Retina (tissue), 1 donor: ENCODE data around the gene AKAP10.
A peak's percentile ranks its signal among the peaks of the same experiment; 100 is the strongest.
"Not testable (repeated sequence)": the region's sequence is repeated elsewhere in the genome, so short reads cannot be mapped to it uniquely, and the experiment has no call there.

Experiments used
- DNase-seq: peaks from one replicate; pipeline ENCODE4 v3.0.0-alpha.2; 2016

Gene AKAP10

DNA sequence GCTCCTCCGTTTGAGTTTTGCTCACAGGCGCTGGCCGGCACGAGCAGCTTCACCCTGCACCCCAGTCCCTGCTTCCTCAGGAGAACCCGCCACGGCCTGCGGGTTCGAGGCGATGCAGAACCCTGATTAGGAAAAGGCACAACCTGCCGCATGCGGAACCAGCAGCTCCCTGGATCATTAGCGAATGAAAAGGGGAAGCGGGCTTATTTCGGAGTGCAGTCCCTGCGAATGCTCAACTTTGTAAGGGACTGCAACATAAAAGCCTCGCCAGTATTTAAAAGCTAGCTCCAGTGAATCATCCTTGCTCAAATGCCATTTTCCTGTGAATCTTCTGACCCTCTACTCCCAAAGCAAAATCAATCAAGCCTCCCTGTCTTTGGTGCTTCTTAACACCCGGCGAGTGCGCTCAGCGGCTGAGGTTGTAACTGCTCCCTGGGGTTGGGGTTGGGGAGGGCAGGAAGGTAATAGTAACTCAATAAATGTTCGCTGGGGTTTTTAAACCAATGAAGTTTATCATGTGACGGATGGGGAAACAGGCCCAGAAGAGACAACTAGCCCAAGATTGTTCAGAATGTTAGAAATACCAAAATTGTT lies 678 bp upstream of the AKAP10 start:
- no peak for DNase-seq

DNA sequence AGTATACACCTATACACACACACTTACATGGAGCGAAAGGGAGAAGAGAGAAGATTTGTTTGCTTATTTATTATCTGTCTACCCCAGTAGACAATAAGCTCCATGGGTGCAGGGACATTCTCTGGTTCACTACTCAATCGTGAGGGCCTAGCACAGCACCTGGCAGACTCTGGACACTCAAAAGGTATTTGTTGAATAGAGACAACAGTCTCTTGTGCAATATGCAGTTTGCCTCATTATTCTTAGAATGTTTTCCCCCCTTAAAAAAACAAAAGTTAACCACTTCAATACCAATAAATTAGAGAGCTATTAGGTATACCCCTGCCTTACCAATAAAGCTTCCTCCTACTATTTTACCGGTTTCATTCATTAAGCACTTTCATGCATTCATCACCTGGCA lies 2.0 kb downstream of the AKAP10 start:
- no peak for DNase-seq

DNA sequence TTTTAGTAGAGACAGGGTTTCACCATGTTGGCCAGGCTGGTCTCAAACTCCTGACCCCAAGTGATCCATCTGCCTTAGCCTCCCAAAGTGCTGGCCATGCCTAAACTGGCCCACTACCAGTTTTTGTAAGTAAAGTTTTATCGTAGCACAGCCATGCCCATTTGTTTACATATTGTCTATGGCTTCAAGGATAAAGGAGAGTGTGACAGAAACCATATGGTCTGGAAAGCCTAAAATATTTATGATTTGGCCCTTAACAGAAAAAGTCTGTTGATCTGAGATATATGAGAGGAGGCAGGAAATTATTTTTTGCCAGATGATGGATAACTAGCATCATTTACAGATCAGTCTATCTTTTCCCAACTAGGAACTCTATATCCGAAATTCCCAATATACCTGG lies 4.5 kb downstream of the AKAP10 start:
- DNase-seq: no peak

DNA sequence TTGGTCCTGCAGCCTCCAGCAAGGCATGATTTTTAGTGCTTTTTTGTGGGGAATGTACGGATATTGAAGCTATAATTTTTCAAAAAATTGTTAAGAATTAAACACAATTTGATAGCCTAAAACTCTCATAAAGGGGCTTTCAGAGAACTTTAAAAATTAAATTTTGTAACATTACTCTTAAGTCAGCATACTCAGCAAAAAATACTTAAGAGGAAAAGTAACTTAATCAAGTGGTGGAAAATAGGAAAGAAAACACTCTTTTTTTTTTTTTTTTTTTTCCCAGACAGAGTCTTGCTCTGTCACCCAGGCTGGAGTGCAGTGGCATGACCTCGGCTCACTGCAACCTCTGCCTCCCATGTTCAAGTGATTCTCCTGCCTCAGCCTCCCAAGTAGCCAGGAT lies 14.7 kb downstream of the AKAP10 start:
- DNase-seq: not testable (repeated sequence)

DNA sequence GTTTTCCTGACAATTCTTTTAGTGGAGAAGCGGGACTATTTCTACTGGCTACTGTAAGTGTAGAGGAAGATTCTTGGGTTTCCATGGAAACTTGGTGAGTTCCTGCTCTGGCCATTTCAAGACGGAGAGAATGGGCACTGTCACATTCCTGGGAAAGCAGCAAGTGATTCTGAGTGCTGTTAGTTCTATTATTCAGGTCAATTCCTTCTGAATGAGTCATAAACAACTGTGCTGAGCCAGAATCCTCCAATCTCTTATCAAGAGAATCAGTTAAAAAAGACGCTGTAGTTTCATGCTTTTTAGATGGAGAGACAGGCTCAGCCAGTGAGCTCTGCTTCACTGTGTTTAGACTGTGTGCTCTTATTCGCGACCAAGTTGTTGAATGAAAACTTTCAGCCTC lies 19.6 kb downstream of the AKAP10 start:
- no peak for DNase-seq

DNA sequence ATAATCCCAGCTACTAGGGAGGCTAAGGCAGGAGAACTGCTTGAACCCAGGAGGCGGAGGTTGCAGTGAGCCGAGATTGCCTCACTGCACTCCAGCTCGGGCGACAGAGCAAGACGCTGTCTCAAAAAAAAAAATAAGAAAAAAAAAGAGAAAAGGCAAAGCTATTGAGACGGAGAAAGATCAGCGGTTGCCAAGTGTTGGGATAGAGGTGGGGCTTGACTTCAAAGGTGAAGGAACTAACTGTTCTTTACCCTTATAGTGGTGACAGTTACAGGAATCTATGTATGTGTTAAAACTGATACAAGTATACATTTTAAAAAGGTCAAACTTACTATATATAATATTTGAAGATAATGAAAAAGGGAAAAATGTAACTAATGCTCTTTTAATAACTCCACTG lies 22.5 kb downstream of the AKAP10 start:
- DNase-seq: no peak

DNA sequence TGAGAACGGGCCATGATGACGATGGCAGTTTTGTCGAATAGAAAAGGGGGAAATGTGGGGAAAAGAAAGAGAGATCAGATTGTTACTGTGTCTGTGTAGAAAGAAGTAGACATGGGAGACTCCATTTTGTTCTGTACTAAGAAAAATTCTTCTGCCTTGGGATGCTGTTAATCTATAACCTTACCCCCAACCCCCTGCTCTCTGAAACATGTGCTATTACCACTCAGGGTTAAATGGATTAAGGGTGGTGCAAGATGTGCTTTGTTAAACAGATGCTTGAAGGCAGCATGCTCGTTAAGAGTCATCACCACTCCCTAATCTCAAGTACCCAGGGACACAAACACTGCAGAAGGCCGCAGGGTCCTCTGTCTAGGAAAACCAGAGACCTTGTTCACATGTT lies 26.2 kb downstream of the AKAP10 start:
- not testable (repeated sequence) for DNase-seq

DNA sequence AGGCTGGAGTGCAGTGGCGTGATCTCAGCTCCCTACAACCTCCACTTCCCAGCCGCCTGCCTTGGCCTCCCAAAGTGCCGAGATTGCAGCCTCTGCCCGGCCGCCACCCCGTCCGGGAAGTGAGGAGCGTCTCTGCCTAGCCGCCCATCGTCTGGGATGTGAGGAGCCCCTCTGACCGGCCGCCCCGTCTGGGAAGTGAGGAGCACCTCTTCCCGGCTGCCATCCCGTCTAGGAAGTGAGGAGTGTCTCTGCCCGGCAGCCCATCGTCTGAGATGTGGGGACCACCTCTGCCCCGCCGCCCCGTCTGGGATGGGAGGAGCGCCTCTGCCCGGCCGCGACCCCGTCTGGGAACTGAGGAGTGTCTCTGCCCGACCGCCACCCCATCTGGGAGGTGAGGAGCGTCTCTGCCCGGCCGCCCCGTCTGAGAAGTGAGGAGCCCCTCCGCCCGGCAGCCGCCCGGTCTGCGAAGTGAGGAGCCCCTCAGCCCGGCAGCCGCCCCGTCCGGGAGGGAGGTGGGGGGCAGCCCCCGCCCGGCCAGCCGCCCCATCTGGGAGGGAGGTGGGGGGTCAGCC lies 26.9 kb downstream of the AKAP10 start:
- not testable (repeated sequence) for DNase-seq

DNA sequence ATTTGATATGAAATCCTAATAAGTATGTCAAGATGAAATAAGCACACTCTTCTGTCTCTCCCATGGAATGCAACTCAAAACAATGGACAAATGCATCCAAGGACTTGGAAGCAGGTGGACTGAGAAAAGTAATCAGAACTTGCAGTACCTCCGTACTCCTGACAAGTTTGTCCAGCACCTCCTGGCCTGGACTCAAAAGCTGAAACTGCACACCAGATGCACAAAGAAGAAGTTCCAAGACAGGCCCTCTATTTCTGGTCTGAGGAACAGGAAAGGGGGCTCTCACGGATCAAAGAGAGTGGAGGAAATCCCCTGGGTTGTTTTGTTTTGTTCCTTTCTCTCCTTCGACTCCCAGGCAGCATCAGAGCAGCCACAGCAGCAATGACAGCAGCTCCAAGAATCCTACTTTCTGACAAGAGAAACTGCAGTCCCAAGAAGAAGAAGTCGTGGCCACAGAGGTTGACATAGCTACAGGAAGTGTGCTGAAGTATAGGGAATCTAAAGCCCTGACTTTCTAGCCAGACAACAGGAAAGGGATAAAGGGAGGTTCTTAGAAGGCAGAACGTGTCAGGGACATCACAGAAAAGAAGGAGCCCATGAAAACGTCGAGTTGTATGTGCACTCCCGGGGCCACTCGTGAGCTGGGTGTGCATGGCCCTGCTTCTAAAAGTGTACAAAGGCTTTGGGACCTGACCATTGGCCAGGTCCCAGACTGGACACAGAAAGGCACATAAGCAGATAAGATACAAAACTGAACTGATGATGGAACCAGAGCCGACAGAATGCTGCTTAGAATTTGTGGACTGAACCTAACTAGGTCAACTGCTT lies 29.3 kb downstream of the AKAP10 start:
- peak; percentile 10 for DNase-seq

DNA sequence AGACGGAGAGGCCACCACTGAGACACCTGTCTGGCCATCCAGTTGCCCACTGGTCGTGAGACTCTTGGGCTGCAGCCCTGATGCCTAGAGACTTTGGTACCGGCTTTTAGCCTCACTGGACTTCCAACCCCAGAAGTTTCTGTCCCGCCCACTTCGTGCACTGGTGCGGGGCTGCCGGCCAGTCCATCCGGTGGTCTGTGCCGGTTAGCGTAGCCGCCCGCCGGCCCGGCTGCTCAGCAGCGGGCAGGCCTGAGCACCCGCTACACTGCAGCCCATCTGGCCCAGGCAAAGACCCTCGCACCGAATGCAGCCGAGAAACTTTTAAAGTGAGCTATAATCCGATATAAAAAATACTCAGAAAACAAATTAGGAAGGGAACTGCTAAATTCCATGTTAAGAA lies 30.7 kb downstream of the AKAP10 start:
- no peak for DNase-seq

DNA sequence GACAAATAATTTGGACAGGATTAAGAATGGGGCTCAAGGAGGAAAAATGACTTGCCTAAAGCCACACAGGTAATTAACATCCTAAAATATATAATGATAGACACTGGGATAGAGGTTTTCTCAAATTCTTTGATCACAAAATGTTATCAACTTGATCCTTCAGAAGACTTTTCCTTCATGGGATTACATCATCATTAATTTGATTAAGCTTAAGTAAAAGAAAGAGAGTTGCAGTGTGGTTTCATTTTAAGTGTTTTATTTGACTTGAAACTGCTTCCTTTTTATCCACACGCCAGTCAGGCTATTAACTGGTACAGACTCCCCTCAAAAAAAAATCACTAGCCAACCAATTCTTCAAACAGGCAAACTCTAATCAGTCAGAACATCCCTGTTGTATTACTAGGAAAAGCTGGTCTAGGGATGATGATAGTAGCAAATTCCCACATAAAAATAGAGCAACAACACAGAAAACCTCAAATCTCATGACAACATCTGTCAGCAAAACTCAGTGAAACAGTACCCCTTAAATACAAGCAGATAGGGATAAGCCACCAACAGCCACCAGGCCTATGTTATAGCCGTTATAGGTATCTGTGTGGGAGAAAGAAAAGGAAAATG lies 32.5 kb downstream of the AKAP10 start:
- no peak for DNase-seq

DNA sequence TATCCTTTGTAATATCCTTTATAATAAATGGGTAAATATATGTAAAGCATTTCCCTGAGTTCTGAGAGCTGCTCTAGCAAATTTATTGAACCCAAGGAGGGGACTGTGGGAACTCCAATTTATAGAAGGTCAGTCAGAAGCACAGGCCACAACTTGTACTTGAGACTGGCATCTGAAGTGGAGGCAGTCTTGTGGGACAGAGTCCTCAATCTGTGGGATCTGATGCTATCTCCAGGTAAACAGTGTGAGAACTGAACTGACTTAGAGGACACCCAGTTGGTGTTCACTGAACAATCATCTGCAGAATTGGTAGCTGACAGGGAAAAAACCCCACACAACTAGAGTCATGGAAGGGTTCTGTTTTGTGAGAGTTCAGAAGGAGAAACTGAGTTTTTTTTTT lies 34.0 kb downstream of the AKAP10 start:
- no peak for DNase-seq

DNA sequence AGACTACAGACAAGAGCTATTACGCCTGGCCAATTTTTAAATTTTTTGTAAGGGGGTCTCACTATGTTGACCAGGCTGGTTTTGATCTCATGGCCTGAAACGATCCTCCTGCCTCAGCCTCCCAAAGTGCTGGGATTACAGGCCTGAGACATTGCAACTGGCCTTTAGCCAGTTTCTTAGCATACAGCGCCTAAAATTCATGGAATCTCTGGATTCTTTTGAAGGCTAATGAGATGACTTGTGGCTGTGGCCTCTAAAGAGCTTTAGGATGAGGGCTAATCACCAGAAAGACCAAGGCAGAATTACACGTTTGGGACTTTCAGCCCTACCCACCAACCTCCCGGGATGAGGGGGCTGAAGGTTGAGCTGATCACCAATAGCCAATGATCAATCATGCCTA lies 34.6 kb downstream of the AKAP10 start:
- no peak for DNase-seq

DNA sequence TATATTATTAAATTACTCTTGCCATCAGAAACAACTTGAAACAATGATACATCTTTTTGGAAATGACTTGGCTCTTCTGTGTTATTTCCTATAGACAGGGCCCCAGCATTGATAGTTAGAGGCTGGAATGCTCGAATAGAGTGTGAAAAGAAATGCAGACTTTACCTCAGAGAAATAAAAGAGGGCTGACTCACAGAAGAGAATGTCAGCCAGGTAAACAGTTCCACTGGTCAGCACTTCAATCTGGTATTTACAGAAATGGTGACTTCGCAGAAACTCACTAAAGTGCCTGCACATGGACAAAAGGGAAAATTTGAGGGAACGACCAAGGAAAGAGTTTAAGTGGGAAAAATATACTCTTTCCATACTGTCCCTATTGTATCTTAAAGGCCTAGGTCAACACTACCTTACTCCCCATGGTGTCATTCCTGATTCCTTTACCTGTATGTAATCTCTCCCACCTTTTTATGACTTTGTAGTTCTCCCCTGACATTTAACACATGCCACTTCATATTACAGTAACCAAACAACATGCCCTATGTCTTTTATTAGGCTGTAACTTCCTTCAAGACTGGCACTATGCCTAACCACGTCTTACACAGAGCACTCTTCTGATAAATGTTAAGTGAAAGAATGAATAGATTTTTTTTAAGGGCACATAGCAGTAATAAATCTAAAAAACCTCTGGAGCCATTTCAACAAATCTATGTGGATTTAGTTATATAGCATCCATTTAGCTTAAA lies 36.7 kb downstream of the AKAP10 start:
- no peak for DNase-seq

DNA sequence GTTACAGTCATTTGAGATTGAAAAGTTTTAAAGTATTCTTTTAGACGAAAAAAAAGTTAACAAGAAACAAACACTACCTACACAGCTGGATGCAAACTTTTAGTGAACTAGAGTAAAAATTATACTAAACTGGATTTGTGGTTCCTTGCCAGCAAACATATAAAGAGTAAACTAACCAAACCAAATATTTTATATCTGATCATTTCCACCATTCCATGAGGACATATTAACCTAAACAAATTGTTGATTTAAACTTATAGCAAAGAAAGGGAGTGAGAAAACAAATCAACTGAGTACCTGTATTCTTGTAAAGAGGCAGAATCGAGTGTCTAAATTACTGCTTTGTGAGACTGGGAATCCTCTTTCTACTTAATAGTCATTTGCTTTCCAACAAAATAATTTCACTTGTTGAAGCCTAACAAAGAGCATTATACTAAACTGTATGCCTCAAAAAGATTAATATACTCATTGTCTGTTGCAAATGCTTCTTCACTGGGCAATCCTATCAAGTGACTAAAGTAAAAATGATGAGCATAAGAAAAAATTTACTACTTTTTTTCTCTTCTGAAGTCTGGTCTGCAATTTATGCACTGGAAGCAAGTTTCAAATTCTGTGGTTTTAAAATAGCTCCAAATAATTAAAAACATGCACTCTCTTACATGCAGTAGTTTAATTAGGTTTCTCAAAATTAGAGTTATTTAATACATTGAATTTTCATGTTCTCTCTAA lies 37.5 kb downstream of the AKAP10 start:
- no peak for DNase-seq

DNA sequence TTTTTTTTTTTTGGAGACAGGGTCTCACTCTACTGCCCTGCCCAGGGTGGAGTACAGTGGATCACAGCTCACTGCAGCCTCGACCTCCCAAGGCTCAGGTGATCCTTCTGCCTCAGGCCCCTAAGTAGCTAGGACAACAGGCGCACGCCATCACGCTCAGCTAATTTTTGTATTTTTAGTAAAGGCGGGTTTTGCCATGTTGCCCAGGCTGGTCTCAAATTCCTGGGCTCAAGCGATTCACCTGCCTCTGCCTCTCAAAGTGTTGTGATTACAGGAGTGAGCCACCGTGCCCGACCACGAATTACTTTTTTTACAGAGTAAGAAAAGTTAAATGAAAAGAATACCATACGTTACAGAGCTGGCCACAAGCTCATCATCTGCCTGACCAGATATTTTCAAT lies 38.9 kb downstream of the AKAP10 start:
- no peak for DNase-seq

DNA sequence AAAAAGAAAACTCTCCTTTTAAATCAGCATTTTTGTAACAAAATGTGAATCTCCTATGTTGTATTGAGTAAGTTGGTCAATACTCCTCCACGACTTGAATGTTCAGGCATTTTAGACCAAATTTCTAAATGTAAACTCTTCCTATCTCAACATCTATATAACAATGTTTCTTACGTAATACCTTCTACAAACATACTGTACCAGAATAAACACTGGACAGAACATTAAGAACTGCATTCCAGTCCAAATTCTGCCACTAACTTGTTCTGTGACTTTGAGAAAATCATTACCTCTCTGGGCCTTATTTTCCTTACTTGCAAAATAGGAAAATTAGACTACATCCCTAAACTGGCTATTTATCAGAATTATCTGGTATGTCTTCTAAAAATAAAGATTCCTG lies 40.1 kb downstream of the AKAP10 start:
- DNase-seq: no peak

DNA sequence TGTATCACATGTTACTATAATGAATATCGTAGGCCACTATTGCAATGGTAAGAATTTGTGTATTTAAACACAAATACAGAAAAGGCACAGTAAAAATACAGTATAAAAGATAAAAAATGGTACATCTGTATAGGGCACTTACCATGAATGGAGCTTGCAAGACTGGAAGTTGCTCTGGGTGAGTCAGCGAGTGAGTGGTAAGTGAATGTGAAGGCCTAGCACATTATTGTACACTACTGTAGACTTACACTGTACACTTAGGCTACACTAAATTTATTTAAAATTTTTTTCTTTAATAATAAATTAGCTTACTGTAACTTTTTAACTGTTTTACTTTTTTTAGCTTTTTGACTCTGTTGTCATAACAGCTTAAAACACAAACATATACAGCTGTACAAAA lies 42.5 kb downstream of the AKAP10 start:
- DNase-seq: no peak

DNA sequence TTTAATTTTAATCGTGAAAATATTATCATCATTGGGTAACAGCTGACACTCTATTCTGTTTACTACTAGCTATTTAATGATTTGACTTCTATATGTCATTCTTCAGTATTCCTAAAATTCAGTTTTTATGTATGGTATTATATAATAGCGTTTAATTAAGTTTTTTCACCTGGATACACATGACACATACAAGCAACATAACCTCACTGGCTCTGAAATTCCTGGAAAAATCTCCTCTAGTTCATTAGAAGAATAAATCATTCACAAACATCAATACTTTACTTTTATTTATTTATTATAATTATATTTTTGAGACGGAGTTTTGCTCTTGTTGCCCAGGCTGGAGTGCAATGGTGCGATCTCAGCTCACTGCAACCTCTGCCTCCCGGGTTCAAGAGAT lies 44.0 kb downstream of the AKAP10 start:
- no peak for DNase-seq

DNA sequence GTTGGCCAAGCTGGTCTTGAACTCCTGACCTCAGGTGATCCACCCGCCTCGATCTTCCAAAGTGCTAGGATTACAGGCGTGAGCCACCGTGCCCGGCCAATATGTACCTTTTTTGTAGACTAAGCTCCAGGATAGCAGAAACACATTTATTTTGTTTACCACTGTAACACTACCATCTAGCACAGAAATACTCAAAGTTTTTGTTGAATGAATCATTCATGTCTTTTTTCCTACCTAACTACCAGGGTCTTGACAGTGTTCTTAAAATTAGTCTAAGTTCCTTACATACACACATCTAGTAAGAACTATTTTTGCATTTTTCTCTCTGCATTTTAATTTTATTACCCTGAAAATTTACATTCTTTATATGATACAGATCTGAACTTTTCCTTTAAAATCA lies 44.4 kb downstream of the AKAP10 start:
- DNase-seq: no peak

DNA sequence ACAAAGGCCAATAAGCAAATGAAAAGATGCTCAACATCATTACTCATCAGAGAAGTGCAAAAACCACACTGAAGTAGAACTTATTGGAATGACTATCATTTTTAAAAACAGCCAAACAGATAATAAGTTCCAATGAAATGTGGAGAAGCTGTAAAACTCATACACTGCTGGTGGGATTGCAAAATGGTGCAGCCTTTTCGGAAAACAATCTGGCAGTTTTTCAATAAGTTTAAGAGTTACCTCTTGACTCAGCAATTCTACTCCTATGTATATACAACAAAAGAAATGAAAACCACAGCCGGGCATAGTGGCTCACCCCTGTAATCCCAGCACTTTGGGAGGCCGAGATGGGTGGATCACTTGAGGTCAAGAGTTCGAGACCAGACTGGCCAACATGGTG lies 49.3 kb downstream of the AKAP10 start:
- no peak for DNase-seq

DNA sequence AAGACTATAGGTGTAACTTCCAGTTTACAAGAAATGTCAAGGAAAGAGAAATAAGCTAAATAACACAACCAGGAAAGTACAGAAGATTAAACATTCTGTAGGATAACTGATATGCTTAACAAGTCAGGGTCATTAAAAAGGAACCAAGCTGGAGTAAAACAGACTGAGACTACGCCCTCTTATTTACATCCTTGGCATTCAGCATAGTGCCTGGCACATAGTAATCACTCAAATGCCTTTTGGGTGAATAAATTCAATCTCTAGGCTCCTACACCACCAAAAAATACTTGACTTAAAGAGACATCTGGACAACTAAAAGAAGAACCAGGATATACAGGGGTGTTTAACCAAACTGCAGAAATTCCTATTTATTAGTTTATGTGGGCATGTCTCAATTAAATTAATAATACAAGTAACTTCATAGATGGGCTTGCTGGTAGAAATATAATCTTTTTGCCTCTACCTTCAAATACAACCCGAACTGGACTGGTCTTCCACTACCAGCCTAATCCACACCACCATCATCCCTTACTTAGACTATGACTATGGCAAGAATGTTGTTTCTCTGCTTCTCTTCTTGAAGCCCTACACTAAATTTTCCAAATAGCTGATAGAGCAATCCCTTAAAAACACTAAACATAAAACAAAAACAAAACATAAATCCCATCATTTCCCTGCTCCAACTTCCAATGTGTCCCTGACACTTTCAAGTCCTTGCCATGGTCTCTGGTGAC lies 62.2 kb downstream of the AKAP10 start:
- no peak for DNase-seq
